Measurements from ENCODE around the gene SSU72.
"Not testable (repeated sequence)": the region's sequence is repeated elsewhere in the genome, so short reads cannot be mapped to it uniquely, and the experiment has no call there.

The SSU72 gene

DNA sequence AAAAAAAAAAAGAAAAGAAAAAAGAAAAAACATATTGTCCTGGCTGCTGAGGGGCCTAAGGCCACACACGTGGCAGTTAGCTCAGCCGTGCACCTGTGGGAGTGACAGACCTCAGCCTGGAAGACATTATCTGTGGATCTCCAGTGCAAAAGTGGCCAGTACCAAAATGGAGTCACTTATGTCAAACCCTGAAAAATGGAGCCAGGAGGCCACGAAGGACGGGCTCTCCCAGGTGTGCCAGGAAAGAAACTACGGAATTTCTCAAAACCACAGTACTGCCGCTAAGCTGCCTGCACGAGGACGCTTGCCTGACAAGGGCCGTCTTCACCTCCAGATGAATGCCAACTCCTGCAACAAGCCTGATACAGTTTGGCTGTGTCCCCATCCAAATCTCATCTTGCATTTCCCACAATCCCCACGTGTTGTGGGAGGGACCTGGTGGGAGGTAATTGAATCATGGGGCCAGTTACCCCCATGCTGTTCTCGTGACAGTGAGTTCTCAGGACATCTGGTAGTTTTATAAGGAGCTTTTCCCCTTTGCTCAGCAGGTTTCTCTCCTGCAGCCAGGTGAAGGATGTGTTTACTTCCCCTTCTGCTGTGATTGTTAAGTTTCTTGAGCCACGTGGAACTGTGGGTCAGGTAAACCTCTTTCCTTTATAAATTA lies 35.3 kb upstream of the SSU72 start:
- DNase-seq, result no peak

DNA sequence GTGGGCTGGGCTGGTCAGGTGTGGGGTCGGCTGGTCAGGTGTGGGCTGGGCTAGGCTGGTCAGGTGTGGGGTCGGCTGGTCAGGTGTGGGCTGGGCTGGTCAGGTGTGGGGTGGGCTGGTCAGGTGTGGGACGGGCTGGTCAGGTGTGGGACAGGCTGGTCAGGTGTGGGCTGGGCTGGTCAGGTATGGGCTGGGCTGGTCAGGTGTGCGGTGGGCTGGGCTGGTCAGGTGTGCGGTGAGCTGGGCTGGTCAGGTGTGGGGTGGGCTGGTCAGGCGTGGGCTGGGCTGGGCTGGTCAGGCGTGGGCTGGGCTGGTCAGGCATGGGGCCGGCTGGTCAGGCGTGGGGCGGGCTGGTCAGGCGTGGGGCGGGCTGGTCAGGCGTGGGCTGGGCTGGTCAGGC lies 31.6 kb upstream of the SSU72 start:
- no peak for DNase-seq

DNA sequence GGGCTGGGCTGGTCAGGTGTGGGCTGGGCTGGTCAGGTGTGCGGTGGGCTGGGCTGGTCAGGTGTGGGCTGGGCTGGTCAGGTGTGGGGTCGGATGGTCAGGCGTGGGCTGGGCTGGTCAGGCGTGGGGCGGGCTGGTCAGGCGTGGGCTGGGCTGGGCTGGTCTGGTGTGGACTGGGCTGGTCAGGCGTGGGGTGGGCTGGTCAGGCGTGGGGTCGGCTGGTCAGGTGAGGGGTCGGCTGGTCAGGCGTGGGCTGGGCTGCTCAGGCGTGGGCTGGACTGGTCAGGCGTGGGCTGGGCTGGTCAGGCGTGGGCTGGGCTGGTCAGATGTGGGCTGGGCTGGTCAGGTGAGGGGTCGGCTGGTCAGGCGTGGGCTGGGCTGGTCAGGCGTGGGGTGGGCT lies 31.1 kb upstream of the SSU72 start:
- DNase-seq, result no peak

DNA sequence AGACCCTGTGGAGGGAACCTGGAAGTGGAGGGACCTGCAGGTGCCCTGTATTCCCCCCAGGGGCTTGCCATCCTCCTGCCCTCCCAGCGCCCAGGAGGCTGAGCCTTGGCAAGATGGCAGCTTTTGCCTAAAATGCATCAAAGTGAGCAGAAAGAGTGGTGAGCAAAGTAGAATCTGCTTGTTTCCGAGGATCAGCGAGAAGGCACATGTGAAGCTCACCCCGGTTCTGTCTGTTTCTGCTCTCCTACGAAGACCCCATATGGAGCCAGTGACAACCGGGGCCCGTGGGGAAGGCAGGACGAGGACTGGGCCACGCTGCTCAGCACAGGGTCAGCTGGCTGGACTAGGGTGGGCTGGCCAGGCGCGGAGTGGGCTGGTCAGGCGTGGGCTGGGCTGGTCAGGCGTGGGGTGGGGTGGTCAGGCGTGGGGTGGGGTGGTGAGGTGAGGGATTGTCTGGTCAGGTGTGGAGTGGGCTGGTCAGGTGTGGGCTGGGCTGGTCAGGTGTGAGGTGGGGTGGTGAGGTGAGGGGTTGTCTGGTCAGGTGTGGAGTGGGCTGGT lies 30.4 kb upstream of the SSU72 start:
- DNase-seq, result no peak

DNA sequence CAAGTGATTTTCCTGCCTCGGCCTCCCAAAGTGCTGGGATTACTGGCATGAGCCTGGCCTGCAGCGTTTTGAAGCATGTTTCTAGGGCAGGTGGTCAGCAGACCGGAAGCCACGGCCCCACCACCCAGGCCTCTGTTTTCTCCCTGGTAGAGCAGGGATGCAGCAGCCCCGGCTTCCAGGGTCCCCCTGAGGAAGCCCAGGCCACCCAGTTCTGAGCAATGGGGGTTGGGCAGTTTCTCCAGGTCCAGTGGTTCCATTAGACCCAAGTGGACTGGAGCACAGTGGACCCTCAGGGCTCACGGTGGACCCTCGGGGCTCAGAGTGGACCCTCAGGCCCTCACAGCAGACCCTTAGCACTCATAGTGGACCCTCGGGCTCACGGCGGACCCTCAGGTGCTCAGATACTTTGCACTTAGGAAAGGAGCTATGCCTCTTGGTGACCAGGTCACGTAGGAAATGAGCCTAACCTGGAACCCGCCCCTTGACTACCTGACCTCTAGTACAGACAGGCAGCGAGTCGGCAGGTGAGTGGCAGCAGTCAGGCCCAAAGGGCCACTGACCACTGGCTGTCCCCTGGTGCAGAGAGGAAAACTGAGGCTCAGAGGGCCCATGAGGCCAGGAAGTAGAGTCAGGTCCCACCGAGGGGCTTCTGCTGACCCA lies 29.8 kb upstream of the SSU72 start:
- no peak for DNase-seq

DNA sequence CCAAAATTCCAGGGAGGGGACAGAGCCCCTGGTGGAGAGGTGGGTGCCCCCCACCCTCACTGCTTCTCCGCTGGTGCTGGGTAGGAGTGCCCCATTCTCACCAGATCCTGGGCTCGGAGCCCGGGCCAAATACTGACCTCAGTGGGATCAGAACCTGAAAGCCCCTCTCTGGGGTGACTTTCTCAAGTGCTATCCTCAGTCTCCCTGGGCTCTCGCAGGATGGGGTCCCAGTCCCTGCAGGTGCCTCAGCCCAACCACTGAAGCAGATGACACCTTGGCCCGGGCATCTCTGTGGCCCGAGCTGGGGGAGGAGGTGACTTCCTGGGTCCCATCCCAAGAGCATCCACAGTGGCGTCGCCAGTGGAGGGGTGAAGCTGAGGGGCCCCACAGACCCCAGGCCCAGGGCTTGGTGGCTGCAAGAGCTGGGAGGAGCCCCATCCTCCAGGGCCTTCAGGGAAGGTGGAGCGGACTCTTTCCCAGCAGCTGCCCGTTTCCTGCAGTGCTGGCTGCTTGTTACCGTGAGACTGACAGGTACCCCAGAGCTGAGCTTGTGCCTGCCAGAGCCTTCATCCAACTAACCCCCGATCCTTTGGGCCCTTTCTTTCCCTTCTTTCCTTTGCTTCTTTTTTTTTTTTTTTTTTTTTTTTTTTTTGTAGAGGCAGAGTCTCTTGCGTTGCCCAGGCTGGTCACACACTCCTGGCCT lies 29.2 kb upstream of the SSU72 start:
- DNase-seq, result no peak

DNA sequence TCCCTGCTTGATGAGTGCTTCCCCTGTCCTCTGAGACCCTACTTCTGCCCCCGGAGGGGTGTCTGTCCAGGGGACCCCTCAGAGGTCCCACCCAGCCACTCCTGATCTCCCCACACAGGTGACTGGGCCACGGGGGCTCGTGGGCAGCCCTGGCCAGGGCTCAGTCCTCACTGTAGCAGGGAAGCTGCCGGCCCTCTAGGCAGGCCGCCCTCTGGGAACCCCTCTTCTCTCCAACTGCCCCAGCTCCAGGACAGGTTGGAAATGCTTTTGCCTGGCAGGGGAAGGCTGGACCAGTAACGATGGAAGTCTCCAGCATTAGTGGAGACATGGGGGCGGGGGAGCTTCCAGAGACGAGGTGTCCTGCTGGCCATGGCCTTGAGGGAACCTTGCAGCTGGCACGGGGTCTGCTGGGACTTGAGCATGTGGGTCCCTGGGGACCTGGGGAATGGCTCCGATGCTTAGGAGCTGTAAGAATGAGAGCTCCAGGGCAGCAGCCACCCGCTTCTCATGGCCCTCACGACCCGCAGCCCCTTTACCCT lies 28.4 kb upstream of the SSU72 start:
- no peak for DNase-seq

DNA sequence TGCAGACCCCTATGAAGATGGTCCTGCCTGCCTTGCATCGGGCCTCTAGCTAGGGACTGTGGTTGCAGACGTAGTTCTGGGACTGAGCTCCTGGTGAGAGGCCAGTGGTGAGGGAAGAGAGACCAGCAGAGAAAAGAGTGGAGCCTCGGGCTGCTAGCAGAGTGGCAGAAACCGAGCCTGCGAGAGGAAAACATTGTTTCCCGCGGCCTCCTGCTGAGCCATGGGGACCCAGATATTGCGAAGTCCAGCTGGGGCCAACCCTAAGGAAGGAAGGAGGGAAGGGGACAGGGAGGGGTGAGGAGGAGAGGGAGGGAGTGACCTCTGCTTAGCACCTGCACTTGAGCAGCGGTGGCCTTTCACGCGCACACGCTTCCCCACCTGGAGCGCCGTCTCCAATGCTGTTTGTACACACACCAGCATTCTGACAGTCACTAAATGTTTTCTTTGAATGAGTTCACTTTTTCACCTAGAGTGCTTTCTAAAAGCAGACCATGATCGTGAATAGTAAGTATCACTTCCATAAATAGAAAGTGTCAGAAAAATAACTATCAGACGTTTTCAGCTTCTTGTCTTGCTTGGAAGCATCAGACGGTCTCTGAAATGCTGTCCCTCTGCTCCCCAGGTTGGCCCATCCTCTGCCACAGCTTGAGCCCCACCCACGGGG lies 27.8 kb upstream of the SSU72 start:
- no peak for DNase-seq

DNA sequence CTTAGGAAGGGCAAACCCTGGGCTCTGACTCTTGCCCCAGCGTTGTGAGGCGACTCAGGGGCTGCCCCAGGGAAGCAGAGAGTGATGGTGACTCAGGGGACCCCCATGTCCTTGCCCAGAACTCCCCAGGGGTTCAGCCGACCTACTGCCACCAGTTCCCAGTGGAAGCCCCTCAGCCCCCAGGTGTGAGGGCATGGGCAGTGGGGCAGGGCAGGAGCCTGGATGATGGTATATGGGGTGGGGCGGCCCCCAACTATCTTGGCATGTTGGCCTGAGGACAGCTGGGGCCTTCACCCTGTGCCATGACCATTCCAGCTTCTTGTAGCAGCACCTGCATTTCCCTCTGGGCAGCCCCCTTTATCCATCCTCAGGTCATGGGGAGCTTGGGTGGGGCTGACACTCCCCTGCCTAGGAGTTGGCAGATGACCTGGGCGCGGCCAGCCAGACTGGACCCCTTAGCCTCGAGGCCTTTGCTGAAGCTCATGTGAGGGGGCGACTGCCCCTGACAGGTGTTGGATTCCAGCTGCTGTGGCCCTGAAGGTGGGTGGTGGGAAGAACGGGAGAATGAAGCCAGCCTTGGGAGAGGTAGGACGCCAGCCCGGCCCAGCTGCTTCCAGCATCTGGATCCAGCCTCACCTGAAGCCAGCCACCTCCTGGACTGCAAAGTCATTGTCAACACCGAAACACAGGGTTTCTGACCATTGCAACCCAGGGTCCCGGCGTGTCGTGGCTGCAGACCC lies 27.1 kb upstream of the SSU72 start:
- DNase-seq, result no peak

DNA sequence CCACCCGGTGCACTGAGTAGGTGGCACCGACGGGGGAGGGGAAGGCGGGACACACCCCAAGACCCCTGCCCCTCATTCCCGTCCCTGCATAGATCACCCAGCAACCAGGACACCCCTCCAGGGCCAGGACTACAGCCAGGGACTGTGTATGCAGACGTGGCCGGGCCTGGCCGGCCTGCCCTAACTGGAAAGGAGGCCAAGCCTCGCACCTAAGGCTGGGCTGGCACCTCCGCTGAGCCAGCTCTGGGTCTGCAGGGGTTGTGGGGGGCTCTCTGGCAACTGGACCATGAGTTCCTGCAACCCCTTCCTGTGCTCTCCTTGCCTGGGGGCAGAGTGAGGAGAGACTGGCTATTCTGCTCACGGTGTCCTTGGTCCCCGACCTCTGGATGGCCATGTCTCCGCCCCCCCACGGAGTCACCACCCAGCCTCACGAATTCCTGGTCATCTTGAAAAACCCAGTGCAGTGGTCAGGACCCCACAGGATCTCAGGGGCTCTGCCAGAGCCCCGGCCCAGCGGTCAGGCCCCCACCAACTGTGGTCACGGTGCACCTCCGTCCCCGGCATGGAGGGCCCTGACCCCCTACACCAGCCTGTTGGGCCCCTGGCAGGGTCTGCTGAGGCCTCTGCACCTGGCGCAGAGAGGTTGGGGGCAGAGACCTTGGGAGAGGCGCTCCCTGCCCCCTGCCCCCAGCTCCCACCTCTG lies 26.3 kb upstream of the SSU72 start:
- no peak for DNase-seq

DNA sequence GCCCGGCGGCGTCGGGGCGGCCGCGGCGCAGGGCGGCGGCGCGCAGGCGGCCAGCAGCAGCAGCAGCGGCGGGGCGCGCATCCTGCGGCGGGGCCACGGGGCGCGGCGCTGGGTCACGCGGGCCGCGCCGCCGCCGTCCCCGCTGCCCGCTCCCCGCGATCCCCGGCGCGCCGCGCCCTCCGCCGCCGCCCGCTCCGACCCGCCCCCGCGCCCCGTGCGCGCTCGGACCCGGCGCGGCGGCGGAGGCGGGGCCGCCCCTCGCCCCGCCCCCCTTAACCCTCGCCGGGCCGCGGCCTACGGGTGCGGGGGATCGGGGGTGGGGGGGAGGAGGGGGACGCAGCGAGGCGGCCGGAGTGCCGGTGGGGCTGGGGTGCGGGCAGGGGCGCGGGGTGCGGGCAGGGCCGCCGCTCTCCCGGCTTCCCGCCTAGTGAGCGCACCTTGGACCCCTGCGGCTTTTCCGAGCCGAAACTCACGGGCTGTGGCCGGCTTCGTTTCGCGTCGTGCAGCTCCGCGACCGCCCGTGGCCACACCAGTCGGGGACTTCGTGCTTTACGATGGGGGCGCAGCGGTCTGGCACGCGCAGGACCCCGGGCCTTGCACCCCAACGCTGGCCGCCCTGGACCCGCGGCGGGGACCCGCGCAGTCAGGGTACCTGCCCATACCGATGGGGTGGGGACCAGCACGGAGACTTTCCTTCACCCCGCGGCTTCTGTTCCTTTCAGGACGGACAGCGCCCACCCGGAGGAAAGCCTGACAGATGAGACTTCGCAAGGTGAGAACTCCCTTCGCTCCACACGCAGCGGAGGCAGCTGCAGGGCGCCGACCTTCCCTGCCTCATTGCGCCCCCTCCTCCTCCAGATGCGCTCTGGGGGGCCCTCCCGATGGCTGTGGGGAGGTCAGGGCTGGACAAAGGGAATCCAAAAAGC lies 25.5 kb upstream of the SSU72 start, which contains the start of gene FNDC10:
Gene FNDC10 (minus strand): TSS at position 201 of the 926 bp plus-strand sequence. CDS start 120 bp downstream, at position 81.
- DNase-seq, result no peak

DNA sequence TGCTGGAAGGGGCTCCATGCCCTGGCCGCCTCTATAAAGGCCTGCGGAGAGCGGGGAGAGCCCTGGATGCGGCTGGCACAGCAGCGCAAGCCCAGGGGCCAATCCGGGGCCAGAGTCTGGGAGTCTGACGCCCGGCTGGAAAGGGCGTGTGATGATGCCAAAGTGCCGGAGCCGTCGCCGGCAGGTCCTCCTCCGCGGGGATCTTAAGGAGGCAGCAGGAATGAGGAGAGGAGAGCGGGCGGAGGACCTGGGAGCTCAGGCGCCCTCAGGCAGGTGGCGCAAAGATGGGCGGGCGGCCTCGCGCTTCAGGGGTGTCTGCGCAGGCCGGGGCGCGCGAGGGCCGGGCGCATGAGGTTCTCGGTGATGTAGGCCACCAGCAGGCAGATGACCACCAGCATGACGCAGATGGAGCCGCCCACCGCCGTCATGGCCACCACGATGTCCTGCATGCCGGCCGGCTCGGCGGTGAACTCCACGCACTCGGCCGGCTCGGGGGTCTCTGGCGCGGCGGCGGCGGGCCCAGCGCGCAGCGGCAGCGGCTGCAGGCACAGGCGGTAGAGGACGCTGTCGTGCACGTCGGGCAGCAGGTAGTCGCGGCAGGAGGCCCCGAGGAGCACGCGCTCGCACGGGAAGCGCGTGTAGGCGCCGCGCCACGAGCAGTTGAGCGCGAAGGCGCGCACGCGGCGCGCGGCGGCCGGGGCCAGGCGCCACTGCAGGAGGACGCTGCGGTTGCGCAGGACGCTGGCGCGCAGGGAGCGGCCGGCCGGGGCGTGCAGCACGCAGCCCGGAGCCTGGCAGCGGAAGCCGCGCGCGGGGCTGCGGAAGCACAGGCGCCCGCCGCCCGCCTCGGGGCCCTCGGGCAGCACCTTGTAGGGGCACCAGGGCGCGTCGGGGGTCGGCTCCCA lies 24.6 kb upstream of the SSU72 start:
- DNase-seq, result peak; percentile 32

DNA sequence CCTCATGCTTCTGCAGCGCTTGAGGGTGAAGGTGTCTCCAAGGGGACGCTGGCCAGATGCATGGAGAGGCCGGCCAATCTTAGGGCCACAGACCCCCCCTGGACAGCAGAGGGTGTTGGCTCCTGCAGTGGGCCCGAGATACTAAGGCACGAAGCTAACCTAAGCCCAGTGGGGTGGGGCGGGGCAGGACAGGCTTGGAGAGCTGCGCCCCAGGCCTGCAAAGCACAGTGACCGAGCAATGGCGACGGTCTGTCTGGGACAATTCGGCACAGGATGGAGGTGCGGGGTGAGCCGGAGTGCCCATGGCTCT lies 24.0 kb upstream of the SSU72 start:
- DNase-seq, result no peak

DNA sequence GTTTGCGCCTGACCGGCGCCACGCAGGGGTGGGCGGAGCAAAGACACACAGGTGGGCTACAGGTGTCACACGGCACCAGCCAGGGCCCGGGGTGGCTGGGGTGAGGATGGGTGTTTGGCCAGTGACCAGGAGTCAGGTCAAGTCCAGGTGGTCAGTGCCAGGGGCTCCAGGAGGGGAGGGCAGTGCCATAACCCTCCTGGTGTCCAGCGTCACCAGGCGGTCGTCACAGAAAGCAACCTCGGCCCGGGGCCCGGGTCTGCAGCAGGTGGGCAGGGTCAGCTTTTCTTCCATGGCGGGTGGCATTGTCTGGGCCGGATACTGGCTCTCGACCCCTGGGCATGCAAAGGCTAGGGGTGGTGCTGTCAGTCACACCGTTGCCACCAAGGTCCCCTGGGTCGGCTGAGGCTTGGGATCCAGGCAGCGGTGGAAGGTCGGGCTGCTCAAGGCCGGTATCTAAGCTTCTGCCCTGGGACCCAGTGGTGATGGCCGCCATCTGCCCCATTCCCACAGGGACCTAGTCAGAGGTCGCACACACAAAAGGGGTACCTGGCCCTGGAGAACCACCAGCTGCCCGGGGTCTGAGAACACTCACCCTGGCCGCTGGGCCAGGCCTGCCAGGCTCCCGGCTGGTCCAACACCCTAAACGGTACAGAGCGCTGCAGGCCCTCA lies 23.5 kb upstream of the SSU72 start:
- DNase-seq, result no peak

DNA sequence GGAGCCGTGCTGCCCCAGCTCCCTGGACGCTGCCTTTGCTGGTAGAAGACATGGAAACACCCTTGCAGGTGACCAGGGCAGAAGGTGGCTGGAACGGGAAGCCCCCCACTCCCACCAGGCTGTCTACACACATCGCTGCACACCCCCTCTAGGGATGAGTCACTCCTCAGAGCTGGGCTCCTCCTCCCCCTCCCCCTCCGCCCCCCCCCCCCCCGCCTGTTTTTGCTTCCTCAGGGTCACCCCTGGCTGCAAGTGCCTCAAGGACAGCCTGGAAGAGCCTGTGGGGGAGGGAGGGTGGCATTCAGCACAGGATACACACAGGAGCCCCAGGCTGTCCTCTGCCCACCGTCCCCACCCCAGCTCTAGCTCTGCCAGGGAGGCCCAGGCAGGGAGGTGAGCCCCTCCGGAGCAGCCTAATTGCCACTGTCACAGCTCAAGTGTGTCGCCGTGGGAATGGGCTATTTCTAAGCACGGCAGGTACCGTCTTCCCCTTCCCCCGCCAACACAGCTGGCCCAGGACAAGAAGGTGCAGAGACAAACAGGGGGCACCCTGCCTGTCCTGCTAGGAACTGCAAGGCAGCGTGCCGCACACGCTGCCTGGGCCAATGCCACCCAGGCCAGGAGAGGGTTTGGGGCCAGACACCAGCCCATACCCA lies 22.7 kb upstream of the SSU72 start:
- peak; percentile 21 for DNase-seq

DNA sequence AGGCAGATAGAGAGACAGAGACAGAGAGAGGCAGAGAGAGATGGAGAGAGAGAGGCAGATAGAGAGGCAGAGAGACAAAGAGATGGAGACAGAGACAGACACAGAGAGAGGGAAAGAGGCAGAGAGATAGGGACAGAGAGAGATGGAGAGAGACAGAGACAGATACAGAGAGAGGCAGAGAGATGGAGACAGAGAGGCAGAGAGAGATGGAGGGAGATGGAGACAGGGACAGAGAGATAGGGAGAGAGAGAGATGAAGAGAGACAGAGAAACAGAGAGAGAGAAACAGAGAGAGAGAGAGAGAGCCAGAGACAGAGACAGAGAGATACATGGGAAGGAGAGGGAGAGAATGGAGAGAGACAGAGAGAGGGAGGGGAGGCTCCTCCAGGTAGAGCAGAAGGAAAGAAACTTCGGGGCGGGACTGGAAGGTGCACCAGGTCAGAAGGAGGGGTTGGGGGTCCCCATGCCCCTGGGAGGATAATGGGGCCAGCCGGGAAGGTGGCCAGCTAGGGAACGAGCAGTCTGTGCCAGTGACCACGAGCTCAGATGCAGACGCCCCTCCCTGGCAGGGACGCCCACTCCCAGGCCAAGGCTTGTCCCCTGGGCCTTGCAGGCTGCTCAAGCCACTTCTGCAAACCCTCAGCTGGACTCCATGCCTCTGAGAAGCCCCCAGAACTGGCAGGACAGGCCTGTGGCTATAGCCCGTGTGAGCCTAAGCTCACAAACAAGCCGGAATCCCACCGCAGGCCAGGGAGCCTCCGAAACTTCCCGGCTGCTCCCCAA lies 22.0 kb upstream of the SSU72 start:
- DNase-seq, result no peak

DNA sequence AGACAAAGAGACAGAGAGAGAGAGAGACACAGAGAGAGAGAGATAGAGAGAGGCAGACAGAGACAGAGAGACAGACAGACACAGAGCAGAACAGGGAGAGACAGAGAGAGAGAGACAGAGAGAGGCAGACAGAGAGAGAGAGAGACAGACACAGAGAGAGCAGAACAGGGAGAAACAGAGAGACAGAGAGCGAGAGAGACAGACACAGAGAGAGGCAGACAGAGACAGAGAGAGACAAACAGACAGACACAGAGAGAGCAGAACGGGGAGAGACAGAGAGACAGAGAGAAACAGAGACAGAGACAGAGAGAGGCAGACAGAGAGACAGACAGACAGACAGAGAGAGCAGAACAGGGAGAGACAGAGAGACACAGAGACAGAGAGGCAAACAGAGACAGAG lies 20.7 kb upstream of the SSU72 start:
- not testable (repeated sequence) for DNase-seq

Measured in MV-4-11 (cell line).